Erythroblast (primary cell): ENCODE data around the gene G2E3.

Experiments
- GATA1 ChIP-seq: IDR thresholded peaks from 2 replicates; pipeline ENCODE4 v1.6.1; 2011; ENCODE audit warnings: low read depth, mild to moderate bottlenecking, control low read depth, low read length, moderate library complexity
- POLR2A ChIP-seq: IDR thresholded peaks from 2 replicates; pipeline ENCODE4 v1.6.1; 2011; ENCODE audit warnings: mild to moderate bottlenecking, low read length

DNA sequence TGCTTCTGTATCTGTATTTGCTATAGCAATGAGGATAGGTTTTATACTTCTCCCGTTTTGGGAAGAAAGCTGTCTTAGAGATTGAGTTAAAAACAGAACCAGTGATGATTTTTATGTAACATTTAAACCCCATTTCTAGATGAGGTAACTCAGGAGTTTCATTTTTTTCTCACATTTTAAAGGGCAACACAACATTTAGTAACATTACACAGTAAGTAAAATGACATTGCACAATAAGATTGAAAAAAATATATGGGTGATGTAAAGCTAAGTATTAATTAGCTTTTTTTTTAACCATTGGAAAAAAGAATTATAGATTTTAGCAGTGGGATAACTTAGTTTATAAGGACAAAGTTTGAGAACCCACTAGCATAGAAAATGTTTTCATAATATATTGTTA, 38.0 kb downstream of the G2E3 start:
- TF ChIP-seq POLR2A (no peak), GATA1 (no peak)
